ENCODE measurements around the gene A2M.

A2M gene

GRCh38 chr12:9087087-9087835, 28.5 kb downstream of the A2M start:
- Histone ChIP-seq H3K27me3 (replicated peaks; ENCODE audit: control insufficient read depth, insufficient read depth, low read length, poor library complexity, severe bottlenecking) (no peaks in the 10 kb centered on the region), H3K36me3 (ENCODE audit: control insufficient read depth, insufficient read depth, low read length) (no peaks in the 10 kb centered on the region), H3K4me1 (ENCODE audit: control insufficient read depth, insufficient read depth, low read length, poor library complexity, severe bottlenecking) (no peaks in the 10 kb centered on the region), H3K27ac (ENCODE audit: insufficient read depth, low read length, poor library complexity, severe bottlenecking) (no peak overlapping the region), H3K9me3 (ENCODE audit: control insufficient read depth, low read length) (no peaks in the 10 kb centered on the region), H3K4me3 (ENCODE audit: insufficient read depth, low read depth, low read length, poor library complexity, severe bottlenecking) (no peak overlapping the region)
- no peak for DNase-seq

- Histone ChIP-seq H3K4me3 (ENCODE audit: insufficient read depth, low read depth, low read length, poor library complexity, severe bottlenecking) (no peak overlapping the region), H3K4me1 (ENCODE audit: control insufficient read depth, insufficient read depth, low read length, poor library complexity, severe bottlenecking) (no peaks in the 10 kb centered on the region), H3K27me3 (replicated peaks; ENCODE audit: control insufficient read depth, insufficient read depth, low read length, poor library complexity, severe bottlenecking) (no peaks in the 10 kb centered on the region), H3K27ac (ENCODE audit: insufficient read depth, low read length, poor library complexity, severe bottlenecking) (no peak overlapping the region), H3K9me3 (ENCODE audit: control insufficient read depth, low read length) (no peaks in the 10 kb centered on the region), H3K36me3 (ENCODE audit: control insufficient read depth, insufficient read depth, low read length) (no peaks in the 10 kb centered on the region)
- DNase-seq = no peak
Measured at GRCh38 chr12:9086087-9086486, 29.6 kb downstream of the A2M start.

GRCh38 chr12:9084417-9084816, 31.3 kb downstream of the A2M start:
- no peak overlapping the region for H3K4me3 ChIP-seq (ENCODE audit: insufficient read depth, low read depth, low read length, poor library complexity, severe bottlenecking)
- no peaks in the 10 kb centered on the region for H3K36me3 ChIP-seq (ENCODE audit: control insufficient read depth, insufficient read depth, low read length)
- no peak for DNase-seq
- no peaks in the 10 kb centered on the region for H3K9me3 ChIP-seq (ENCODE audit: control insufficient read depth, low read length)
- H3K4me1 ChIP-seq (ENCODE audit: control insufficient read depth, insufficient read depth, low read length, poor library complexity, severe bottlenecking) = no peaks in the 10 kb centered on the region
- no peak overlapping the region for H3K27ac ChIP-seq (ENCODE audit: insufficient read depth, low read length, poor library complexity, severe bottlenecking)
- H3K27me3 ChIP-seq (replicated peaks; ENCODE audit: control insufficient read depth, insufficient read depth, low read length, poor library complexity, severe bottlenecking) = no peaks in the 10 kb centered on the region

DNA sequence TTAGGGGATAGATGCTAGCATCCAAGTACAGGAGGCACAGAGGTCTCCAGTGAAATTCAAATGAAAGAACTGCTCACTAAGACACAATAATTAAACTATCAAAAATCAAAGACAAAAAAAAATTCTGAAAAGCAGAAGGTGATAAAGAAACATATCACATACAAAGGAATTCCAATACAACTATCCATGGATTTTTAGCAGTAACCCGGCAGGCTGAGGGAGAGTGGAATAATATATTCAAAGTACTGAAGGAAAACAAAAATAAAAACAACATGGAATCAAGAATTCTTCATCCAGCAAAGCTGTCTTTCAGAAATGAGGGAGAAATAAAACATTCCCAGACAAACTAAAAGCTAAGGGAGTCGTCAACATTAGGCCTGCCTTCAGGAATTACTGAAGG, 31.9 kb downstream of the A2M start:
- no peaks in the 10 kb centered on the region for H3K9me3 ChIP-seq (ENCODE audit: control insufficient read depth, low read length)
- no peak overlapping the region for H3K27ac ChIP-seq (ENCODE audit: insufficient read depth, low read length, poor library complexity, severe bottlenecking)
- H3K4me3 ChIP-seq (ENCODE audit: insufficient read depth, low read depth, low read length, poor library complexity, severe bottlenecking) = no peak overlapping the region
- H3K27me3 ChIP-seq (replicated peaks; ENCODE audit: control insufficient read depth, insufficient read depth, low read length, poor library complexity, severe bottlenecking) = no peaks in the 10 kb centered on the region
- H3K4me1 ChIP-seq (ENCODE audit: control insufficient read depth, insufficient read depth, low read length, poor library complexity, severe bottlenecking) = no peaks in the 10 kb centered on the region
- no peaks in the 10 kb centered on the region for H3K36me3 ChIP-seq (ENCODE audit: control insufficient read depth, insufficient read depth, low read length)
- no peak for DNase-seq

DNA sequence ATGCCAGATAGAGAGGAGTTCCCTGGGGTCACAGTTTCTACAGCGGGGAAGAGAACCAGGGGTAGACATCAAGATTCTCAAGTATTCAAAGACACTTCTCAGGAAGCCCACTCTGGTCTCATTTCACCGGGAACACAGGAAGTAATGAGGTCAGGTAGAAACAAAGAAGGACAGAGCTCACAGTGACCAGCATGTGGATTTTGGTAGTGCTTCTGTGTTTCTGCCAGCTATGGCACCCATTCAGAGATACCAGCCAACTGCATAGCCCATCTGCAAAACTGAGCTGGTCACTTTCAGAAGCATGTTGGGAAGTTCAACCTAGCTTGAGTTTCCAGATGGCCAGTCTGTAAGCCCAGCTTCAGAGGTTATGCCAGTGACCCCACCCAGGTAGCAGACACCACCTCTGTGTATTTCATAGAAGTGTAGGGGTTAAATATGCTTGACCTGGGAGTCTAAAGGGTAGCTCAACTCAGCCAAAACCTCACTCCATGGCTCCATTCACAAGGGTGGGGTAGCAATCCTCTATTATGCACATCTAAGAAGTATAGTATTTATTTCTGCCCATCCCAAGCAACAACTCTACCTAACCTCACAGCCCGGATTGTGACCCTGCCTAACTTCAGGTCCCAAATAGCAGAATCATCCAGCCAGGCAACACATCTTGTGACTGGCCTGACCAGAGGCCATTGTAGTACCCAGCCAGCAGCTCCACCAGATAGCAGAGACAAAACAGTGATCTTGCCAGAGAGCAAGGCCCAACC, 33.9 kb downstream of the A2M start:
- H3K4me3 ChIP-seq (ENCODE audit: insufficient read depth, low read depth, low read length, poor library complexity, severe bottlenecking) = no peak overlapping the region
- no peaks in the 10 kb centered on the region for H3K9me3 ChIP-seq (ENCODE audit: control insufficient read depth, low read length)
- no peak overlapping the region for H3K27ac ChIP-seq (ENCODE audit: insufficient read depth, low read length, poor library complexity, severe bottlenecking)
- H3K36me3 ChIP-seq (ENCODE audit: control insufficient read depth, insufficient read depth, low read length) = no peaks in the 10 kb centered on the region
- H3K27me3 ChIP-seq (replicated peaks; ENCODE audit: control insufficient read depth, insufficient read depth, low read length, poor library complexity, severe bottlenecking) = no peaks in the 10 kb centered on the region
- H3K4me1 ChIP-seq (ENCODE audit: control insufficient read depth, insufficient read depth, low read length, poor library complexity, severe bottlenecking) = no peaks in the 10 kb centered on the region
- no peak for DNase-seq

DNA sequence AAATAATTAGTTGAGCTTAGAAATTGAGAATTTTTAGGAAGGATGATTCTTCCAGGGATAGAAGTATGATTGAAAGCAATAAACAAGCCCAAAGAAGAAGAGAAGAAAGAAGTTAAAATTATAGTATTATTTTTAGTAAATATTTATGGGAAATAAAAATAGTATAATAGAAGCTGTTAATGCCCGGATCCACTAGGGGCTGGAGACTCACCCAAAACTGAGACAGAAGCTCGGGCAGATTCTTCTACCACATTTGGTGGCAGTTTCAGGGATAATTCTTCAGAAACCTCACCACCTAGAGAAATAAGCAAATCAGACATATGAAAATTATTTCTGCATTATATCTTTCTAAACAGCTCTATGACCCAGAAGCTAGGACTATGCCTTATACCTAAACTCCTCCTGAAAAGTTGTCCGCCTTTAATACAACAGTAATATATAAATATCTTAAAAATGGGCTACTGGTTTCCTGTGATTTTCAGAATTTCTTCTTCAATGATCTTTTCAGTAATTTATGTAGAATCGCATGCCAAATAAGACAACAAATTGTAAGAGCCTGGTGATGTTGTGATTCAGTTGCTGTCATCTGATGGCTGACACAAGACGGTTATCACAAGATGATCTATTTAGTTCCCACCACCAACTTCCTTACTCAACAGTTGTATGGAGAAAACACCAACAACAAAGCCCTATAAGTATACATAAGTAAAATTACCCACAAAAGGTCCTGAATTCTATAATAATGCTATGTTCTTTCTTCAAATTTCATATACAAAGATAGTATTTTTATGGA, 35.6 kb downstream of the A2M start:
- no peaks in the 10 kb centered on the region for H3K4me1 ChIP-seq (ENCODE audit: control insufficient read depth, insufficient read depth, low read length, poor library complexity, severe bottlenecking)
- no peak overlapping the region for H3K27ac ChIP-seq (ENCODE audit: insufficient read depth, low read length, poor library complexity, severe bottlenecking)
- H3K27me3 ChIP-seq (replicated peaks; ENCODE audit: control insufficient read depth, insufficient read depth, low read length, poor library complexity, severe bottlenecking) = no peaks in the 10 kb centered on the region
- no peaks in the 10 kb centered on the region for H3K36me3 ChIP-seq (ENCODE audit: control insufficient read depth, insufficient read depth, low read length)
- DNase-seq = no peak
- H3K9me3 ChIP-seq (ENCODE audit: control insufficient read depth, low read length) = no peaks in the 10 kb centered on the region
- no peak overlapping the region for H3K4me3 ChIP-seq (ENCODE audit: insufficient read depth, low read depth, low read length, poor library complexity, severe bottlenecking)

DNA sequence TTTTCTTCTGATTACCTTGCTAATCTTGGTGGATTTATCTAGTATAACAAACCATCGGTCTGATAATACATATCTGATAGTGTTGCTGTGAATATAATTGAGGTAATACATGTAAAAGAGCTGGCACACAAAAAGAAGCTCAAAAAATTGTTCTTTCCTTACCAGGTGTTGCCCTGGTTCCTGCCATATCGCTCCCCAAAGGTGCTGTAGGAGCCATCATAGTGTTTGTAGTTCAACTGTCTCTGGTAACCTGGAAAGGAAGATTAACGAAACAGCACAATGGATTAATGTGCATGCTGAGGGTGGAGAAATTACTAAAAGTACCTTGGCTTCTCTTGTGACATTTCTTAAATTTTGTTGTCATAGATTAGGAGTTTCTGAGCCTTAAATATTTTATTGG, 36.6 kb downstream of the A2M start:
- no peaks in the 10 kb centered on the region for H3K36me3 ChIP-seq (ENCODE audit: control insufficient read depth, insufficient read depth, low read length)
- DNase-seq = no peak
- H3K27ac ChIP-seq (ENCODE audit: insufficient read depth, low read length, poor library complexity, severe bottlenecking) = no peak overlapping the region
- H3K4me1 ChIP-seq (ENCODE audit: control insufficient read depth, insufficient read depth, low read length, poor library complexity, severe bottlenecking) = no peaks in the 10 kb centered on the region
- no peaks in the 10 kb centered on the region for H3K9me3 ChIP-seq (ENCODE audit: control insufficient read depth, low read length)
- H3K27me3 ChIP-seq (replicated peaks; ENCODE audit: control insufficient read depth, insufficient read depth, low read length, poor library complexity, severe bottlenecking) = no peaks in the 10 kb centered on the region
- H3K4me3 ChIP-seq (ENCODE audit: insufficient read depth, low read depth, low read length, poor library complexity, severe bottlenecking) = no peak overlapping the region

DNA sequence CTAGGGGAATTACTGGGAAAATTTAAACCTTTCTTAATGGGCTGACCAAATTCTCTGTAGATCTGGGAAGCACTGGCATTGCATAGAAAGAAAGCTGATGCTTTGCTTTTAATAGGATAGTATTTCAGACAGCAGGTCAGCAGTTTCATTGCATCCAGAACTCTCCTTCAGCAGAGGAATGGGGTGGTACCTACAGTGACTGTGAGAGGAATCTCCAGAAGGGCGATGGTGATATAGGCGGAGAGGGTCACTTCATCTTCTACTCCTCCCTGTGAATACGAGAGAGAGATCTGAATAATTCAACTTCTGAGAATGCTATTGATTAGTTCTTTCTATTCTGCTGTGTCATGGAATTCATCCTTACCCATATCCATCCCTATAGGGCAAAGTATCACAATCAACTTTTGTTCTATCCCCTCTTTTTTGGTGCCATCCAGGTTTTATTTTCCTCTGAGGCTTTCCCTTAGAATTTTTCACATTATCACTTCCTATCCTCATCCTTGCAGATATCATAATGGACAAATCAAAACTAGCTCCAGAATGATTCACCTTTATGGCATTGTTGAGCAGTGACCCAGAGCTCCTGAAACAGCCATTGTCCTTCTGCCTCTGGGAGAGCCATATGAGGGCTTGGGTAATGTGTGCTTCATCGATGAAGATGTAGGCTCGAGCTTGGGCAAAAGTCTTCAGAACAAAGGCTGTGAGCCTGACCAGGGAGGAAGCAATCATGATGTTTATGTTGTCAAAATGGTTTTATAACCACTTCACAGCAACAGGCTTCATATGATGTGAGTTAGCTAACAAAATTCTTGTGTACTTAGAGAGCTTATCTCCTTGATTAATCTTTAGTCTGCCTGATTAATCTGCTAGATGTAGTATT, 38.3 kb downstream of the A2M start:
- H3K36me3 ChIP-seq (ENCODE audit: control insufficient read depth, insufficient read depth, low read length) = no peaks in the 10 kb centered on the region
- DNase-seq = no peak
- no peaks in the 10 kb centered on the region for H3K27me3 ChIP-seq (replicated peaks; ENCODE audit: control insufficient read depth, insufficient read depth, low read length, poor library complexity, severe bottlenecking)
- H3K4me3 ChIP-seq (ENCODE audit: insufficient read depth, low read depth, low read length, poor library complexity, severe bottlenecking) = no peak overlapping the region
- no peaks in the 10 kb centered on the region for H3K9me3 ChIP-seq (ENCODE audit: control insufficient read depth, low read length)
- no peaks in the 10 kb centered on the region for H3K4me1 ChIP-seq (ENCODE audit: control insufficient read depth, insufficient read depth, low read length, poor library complexity, severe bottlenecking)
- no peak overlapping the region for H3K27ac ChIP-seq (ENCODE audit: insufficient read depth, low read length, poor library complexity, severe bottlenecking)

DNA sequence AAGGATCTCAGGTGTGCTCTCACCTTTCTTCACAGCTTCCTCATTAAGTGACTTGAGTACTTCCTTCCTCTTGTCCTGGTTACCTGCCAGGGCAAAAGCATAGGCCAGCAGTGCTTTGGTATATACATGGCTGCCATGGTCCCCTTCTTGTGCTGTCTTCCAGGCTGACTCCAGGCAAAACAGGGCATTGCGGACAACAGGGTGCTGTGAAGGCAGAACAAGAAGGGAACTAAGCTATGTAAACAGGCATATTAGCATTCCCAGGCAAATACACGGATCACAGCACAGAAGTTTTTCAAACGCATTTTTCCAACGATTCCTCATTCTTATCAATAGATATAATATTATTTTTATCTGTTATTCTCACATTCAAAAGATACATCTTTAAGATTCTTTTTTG, 39.0 kb downstream of the A2M start:
- no peaks in the 10 kb centered on the region for H3K36me3 ChIP-seq (ENCODE audit: control insufficient read depth, insufficient read depth, low read length)
- H3K9me3 ChIP-seq (ENCODE audit: control insufficient read depth, low read length) = no peaks in the 10 kb centered on the region
- H3K27ac ChIP-seq (ENCODE audit: insufficient read depth, low read length, poor library complexity, severe bottlenecking) = no peak overlapping the region
- H3K4me1 ChIP-seq (ENCODE audit: control insufficient read depth, insufficient read depth, low read length, poor library complexity, severe bottlenecking) = no peaks in the 10 kb centered on the region
- DNase-seq = no peak
- H3K27me3 ChIP-seq (replicated peaks; ENCODE audit: control insufficient read depth, insufficient read depth, low read length, poor library complexity, severe bottlenecking) = no peaks in the 10 kb centered on the region
- no peak overlapping the region for H3K4me3 ChIP-seq (ENCODE audit: insufficient read depth, low read depth, low read length, poor library complexity, severe bottlenecking)
